Cardiac fibroblast (primary cell): ENCODE measurements around the gene SYF2.

Experiments used
- DNase-seq, 2 donors: peaks; one replicate each; pipeline versions ENCODE4 v3.0.0 to v3.0.0-alpha.2; 2010; ENCODE audit warnings: low read depth in 2 of 2
- H3K4me3 ChIP-seq, 2 donors: replicated peaks in 1 of 2; 1 replicate in 1 of 2; 2 replicates in 1 of 2; pipeline ENCODE4 v1.5.1; 2011; ENCODE audit warnings: low read depth in 2 of 2, low read length in 2 of 2, mild to moderate bottlenecking in 2 of 2, moderate library complexity in 1 of 2
- CTCF ChIP-seq: IDR thresholded peaks from one replicate; pipeline ENCODE4 v1.5.1; 2011; ENCODE audit warnings: low read depth, mild to moderate bottlenecking, low read length, inconsistent platforms

SYF2 gene

GRCh38 chr1:25201006-25201405 is 31.3 kb downstream of the SYF2 start:
- H3K4me3 ChIP-seq: no peak overlapping the region
- no peak for TF ChIP-seq CTCF
- DNase-seq: no peak

DNA sequence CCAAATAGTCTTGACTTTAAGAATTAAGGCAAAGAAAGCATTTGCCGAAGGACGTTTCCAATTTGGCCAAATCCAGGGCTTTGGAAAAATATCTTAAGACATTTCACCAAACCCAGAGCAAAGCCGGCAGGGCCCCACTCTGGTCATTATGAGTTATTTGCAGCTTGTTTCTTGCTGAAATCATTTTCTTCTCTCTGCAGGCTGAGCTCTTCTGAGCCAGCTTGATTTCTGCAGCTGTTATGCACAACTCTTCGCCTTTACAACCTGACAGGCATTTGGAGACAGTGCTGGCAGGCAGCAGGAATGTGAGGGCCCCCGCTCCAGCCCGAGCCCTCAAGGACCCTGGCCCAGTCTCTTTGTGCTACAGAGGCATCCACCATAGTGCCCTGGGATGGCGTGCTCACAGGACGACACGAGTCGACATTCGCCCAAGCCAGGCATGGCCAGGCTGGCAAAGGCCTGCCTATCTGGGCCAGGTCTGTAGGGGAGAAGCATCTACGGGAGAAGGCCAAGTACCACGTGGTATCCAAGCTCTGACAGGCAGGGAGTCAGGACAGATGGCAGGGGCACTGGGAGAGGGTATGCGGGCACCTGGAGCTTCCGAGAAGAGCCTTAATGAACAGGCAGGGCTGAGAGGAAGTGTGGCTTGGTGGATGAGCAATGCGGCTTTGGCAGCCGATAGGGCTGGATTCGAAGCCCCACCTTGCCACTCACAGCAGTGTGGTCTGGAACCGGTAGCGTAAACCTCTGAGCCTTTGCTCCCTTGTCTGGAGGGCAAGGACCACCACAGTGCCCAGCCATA is 32.3 kb downstream of the SYF2 start:
- no peak for DNase-seq
- no peak for TF ChIP-seq CTCF
- H3K4me3 ChIP-seq: no peak overlapping the region

DNA sequence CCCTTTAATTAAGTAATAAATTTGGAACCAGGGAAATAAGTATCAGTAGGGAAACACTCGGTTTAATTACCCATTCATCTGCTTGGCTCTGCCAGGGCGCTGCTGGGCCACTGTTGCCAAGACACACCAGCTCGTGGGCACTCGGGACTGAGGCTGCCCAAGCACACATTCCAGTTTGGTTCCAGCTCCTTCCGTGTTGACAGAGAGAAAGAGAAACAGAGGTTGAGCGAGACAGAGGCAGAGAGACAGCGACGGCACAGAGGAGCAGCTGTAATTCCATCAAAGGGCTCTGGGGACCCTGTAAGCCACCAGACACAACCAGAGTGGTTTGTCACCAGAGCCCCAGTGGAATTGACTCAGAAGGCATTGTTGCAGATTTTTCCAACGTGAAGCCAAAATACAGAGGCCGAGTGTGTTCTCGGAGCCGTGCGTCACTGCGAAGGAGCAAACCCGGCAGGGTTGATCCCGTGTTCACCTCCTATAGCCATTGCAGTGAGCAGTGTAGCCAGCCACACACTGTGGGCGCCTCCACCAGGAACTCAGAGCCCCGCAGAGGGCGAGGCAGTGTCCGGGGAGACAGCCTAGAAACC is 33.5 kb downstream of the SYF2 start:
- DNase-seq: peak in 1 of 2 donors; percentile 54
- no peak overlapping the region for H3K4me3 ChIP-seq
- TF ChIP-seq CTCF: no peak

DNA sequence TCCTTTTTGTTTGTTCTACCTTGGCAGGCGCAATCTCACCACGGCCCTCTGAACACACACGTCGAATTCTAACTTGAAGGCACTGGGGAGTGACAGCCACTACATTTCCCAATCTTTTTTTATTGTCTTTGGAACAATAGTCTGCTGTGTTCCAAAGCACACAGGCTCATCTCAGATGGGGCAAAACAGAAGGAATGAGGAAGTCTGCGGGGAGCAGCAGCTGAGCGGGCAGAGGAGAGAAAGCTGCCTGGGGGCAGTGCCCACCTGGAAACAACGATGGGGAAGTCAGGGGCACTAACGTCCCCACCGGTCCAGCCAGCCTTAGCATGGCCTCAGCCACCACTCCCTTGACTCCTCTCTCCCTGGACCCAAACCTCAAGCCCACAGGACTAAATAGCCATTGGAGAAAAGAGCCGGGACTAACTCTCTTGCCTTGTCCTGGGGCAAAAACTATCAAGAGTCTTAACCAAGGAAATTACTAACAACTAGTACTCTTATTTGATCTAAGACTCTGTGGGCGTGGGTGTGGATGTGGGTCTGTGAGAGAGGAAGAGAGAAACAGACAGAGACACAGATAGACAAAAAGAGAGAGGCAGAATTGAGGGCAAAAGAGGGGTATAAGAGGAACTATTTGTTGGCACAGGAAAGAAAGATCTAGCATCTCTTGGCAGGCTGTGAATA is 34.2 kb downstream of the SYF2 start:
- H3K4me3 ChIP-seq: no peak overlapping the region

GRCh38 chr1:25197235-25197975 is 34.9 kb downstream of the SYF2 start:
- TF ChIP-seq CTCF: no peak
- no peak overlapping the region for H3K4me3 ChIP-seq
- DNase-seq: no peak

More for the DNA sequence above, 34.2 kb downstream of the SYF2 start:
- TF ChIP-seq CTCF: no peak
- peak in 1 of 2 donors; percentile 49 for DNase-seq

- no peak for TF ChIP-seq CTCF
- no peak for DNase-seq
- H3K4me3 ChIP-seq: no peak overlapping the region
Measured at GRCh38 chr1:25196830-25197229, 35.5 kb downstream of the SYF2 start.
